Mesenteric fat pad (tissue), 1 donor: ENCODE results near the gene S100A13. TPM values are rescaled to one million over a fixed set of nuclear protein-coding genes. Genes with fewer than 3 reads are reported as not detected.
"Not testable (repeated sequence)": the region's sequence is repeated elsewhere in the genome, so short reads cannot be mapped to it uniquely, and the experiment has no call there.

Source experiments
- DNase-seq: peaks from one replicate; pipeline ENCODE4 v3.0.0-alpha.2; 2020; ENCODE audit warnings: low spot score
- total RNA-seq: library from RNA; stranded (reverse); fragmentation: NEBNext Ultra II Directional; extraction: Animal tissue kit (Norgen Biotek cat#: 25700); gene quantifications from one replicate; pipeline ENCODE4 v1.2.1, GENCODE V29; 2021
- donor health status: DM: yes; HTN: yes; CAD: no.

S100A13 gene
- total RNA-seq, 1 donor from 2014 or later: 146 TPM

- DNase-seq: no peak
Observed at GRCh38 chr1:153608742-153609584, 18.3 kb downstream of the S100A13 start.

GRCh38 chr1:153608089-153608682 lies 19.1 kb downstream of the S100A13 start:
- DNase-seq: no peak

GRCh38 chr1:153607381-153607780 lies 19.9 kb downstream of the S100A13 start:
- no peak for DNase-seq

- no peak for DNase-seq
Observed at GRCh38 chr1:153606194-153606593, 21.1 kb downstream of the S100A13 start.

- DNase-seq: no peak
Observed at GRCh38 chr1:153602749-153603148, 24.6 kb downstream of the S100A13 start.

GRCh38 chr1:153599847-153600246 lies 27.5 kb downstream of the S100A13 start:
- no peak for DNase-seq

- DNase-seq: no peak
Observed at GRCh38 chr1:153598309-153599172, 28.8 kb downstream of the S100A13 start.

GRCh38 chr1:153597206-153597605 lies 30.1 kb downstream of the S100A13 start:
- DNase-seq: no peak

GRCh38 chr1:153592748-153593147 lies 34.6 kb downstream of the S100A13 start:
- no peak for DNase-seq

GRCh38 chr1:153588482-153588881 lies 38.8 kb downstream of the S100A13 start:
- DNase-seq: no peak

GRCh38 chr1:153588033-153588432 lies 39.3 kb downstream of the S100A13 start:
- not testable (repeated sequence) for DNase-seq

- DNase-seq: no peak
Observed at GRCh38 chr1:153587314-153587713, 40.0 kb downstream of the S100A13 start.

- DNase-seq: no peak
Observed at GRCh38 chr1:153586347-153586746, 41.0 kb downstream of the S100A13 start.

- no peak for DNase-seq
Observed at GRCh38 chr1:153585006-153585405, 42.3 kb downstream of the S100A13 start.

GRCh38 chr1:153583976-153584375 lies 43.3 kb downstream of the S100A13 start:
- DNase-seq: no peak

GRCh38 chr1:153583514-153583913 lies 43.8 kb downstream of the S100A13 start:
- DNase-seq: not testable (repeated sequence)

GRCh38 chr1:153582836-153583235 lies 44.5 kb downstream of the S100A13 start:
- DNase-seq: peak; percentile 62

- DNase-seq: no peak
Observed at GRCh38 chr1:153578936-153579335, 48.4 kb downstream of the S100A13 start.

- DNase-seq: no peak
Observed at GRCh38 chr1:153578490-153578889, 48.8 kb downstream of the S100A13 start.

GRCh38 chr1:153577624-153578051 lies 49.7 kb downstream of the S100A13 start:
- peak; percentile 86 for DNase-seq

GRCh38 chr1:153577138-153577537 lies 50.2 kb downstream of the S100A13 start:
- no peak for DNase-seq

- not testable (repeated sequence) for DNase-seq
Observed at GRCh38 chr1:153575497-153575896, 51.8 kb downstream of the S100A13 start.
